ENCODE measurements around the gene DRD1.

The DRD1 gene

GRCh38 chr5:175444060-175444904, at the start of gene DRD1:
Gene DRD1 (minus strand): TSS chr5:175444182. CDS start chr5:175443099, 1,083 bp downstream.
- no peak for DNase-seq (ENCODE audit: low read depth, low spot score)
- peak within 1 kb of the TSS; percentile 70 for H3K9ac ChIP-seq (ENCODE audit: insufficient read length)
- H3K36me3 ChIP-seq (ENCODE audit: insufficient read depth, low read length): no peaks in the 10 kb centered on the region
- peak within 1 kb of the TSS; percentile 86 for H3K4me3 ChIP-seq
- TF ChIP-seq FOXP2 (optimal IDR thresholded peaks at IDR 0.05; ENCODE audit: control extremely low read depth, extremely low read length, insufficient read depth) (no peak), POLR2AphosphoS5 (IDR thresholded peaks at IDR 0.05; ENCODE audit: borderline replicate concordance, low read depth, low read length) (no peak), EZH2 (IDR thresholded peaks at IDR 0.05) (no peak)
- no peaks in the 10 kb centered on the region for H3K9me3 ChIP-seq (ENCODE audit: low read depth, low read length)
- H3K27ac ChIP-seq: no peak within 1 kb of the TSS

- TF ChIP-seq EZH2 (IDR thresholded peaks at IDR 0.05) (no peak), FOXP2 (optimal IDR thresholded peaks at IDR 0.05; ENCODE audit: control extremely low read depth, extremely low read length, insufficient read depth) (no peak), POLR2AphosphoS5 (IDR thresholded peaks at IDR 0.05; ENCODE audit: borderline replicate concordance, low read depth, low read length) (no peak)
- Histone ChIP-seq H3K9ac (ENCODE audit: insufficient read length) (no peak overlapping the region), H3K36me3 (ENCODE audit: insufficient read depth, low read length) (peaks cover 97% of the 10 kb centered on the region), H3K9me3 (ENCODE audit: low read depth, low read length) (0 out of 2 replicates have a peak, but pooled peaks cover 3% of the 10 kb centered on the region), H3K27ac (no peak overlapping the region), H3K4me3 (no peak overlapping the region)
- DNase-seq (ENCODE audit: low read depth, low spot score): no peak
Measured at GRCh38 chr5:175493726-175494125, 49.7 kb upstream of the DRD1 start.

- H3K36me3 ChIP-seq (ENCODE audit: insufficient read depth, low read length): peaks cover 96% of the 10 kb centered on the region
- H3K9ac ChIP-seq (ENCODE audit: insufficient read length): no peak overlapping the region
- H3K4me3 ChIP-seq: no peak overlapping the region
- 0 out of 2 replicates have a peak, but pooled peaks cover 3% of the 10 kb centered on the region for H3K9me3 ChIP-seq (ENCODE audit: low read depth, low read length)
- DNase-seq (ENCODE audit: low read depth, low spot score): no peak
- no peak overlapping the region for H3K27ac ChIP-seq
- no peak for TF ChIP-seq FOXP2 (optimal IDR thresholded peaks at IDR 0.05; ENCODE audit: control extremely low read depth, extremely low read length, insufficient read depth)
- TF ChIP-seq EZH2 (IDR thresholded peaks at IDR 0.05): no peak
- TF ChIP-seq POLR2AphosphoS5 (IDR thresholded peaks at IDR 0.05; ENCODE audit: borderline replicate concordance, low read depth, low read length): no peak
Measured at GRCh38 chr5:175493260-175493659, 49.3 kb upstream of the DRD1 start.

- Histone ChIP-seq H3K36me3 (ENCODE audit: insufficient read depth, low read length) (peaks cover 97% of the 10 kb centered on the region), H3K4me3 (no peak overlapping the region), H3K9me3 (ENCODE audit: low read depth, low read length) (0 out of 2 replicates have a peak, but pooled peaks cover 3% of the 10 kb centered on the region), H3K27ac (no peak overlapping the region), H3K9ac (ENCODE audit: insufficient read length) (no peak overlapping the region)
- TF ChIP-seq FOXP2 (optimal IDR thresholded peaks at IDR 0.05; ENCODE audit: control extremely low read depth, extremely low read length, insufficient read depth) (no peak), POLR2AphosphoS5 (IDR thresholded peaks at IDR 0.05; ENCODE audit: borderline replicate concordance, low read depth, low read length) (no peak), EZH2 (IDR thresholded peaks at IDR 0.05) (no peak)
- DNase-seq (ENCODE audit: low read depth, low spot score): no peak
Measured at GRCh38 chr5:175491223-175491622, 47.2 kb upstream of the DRD1 start.

GRCh38 chr5:175489693-175490443, 45.9 kb upstream of the DRD1 start:
- Histone ChIP-seq H3K36me3 (ENCODE audit: insufficient read depth, low read length) (peaks cover 98% of the 10 kb centered on the region), H3K4me3 (no peak overlapping the region), H3K27ac (no peak overlapping the region), H3K9me3 (ENCODE audit: low read depth, low read length) (0 out of 2 replicates have a peak, but pooled peaks cover 3% of the 10 kb centered on the region), H3K9ac (ENCODE audit: insufficient read length) (no peak overlapping the region)
- TF ChIP-seq EZH2 (IDR thresholded peaks at IDR 0.05) (no peak), FOXP2 (optimal IDR thresholded peaks at IDR 0.05; ENCODE audit: control extremely low read depth, extremely low read length, insufficient read depth) (no peak), POLR2AphosphoS5 (IDR thresholded peaks at IDR 0.05; ENCODE audit: borderline replicate concordance, low read depth, low read length) (no peak)
- no peak for DNase-seq (ENCODE audit: low read depth, low spot score)

GRCh38 chr5:175487514-175488222, 43.7 kb upstream of the DRD1 start:
- peaks cover 98% of the 10 kb centered on the region for H3K36me3 ChIP-seq (ENCODE audit: insufficient read depth, low read length)

GRCh38 chr5:175485631-175486030, 41.6 kb upstream of the DRD1 start:
- Histone ChIP-seq H3K36me3 (ENCODE audit: insufficient read depth, low read length) (peaks cover 98% of the 10 kb centered on the region), H3K9ac (ENCODE audit: insufficient read length) (no peak overlapping the region), H3K4me3 (no peak overlapping the region), H3K27ac (no peak overlapping the region), H3K9me3 (ENCODE audit: low read depth, low read length) (no peaks in the 10 kb centered on the region)
- DNase-seq (ENCODE audit: low read depth, low spot score): no peak
- TF ChIP-seq FOXP2 (optimal IDR thresholded peaks at IDR 0.05; ENCODE audit: control extremely low read depth, extremely low read length, insufficient read depth) (no peak), EZH2 (IDR thresholded peaks at IDR 0.05) (no peak), POLR2AphosphoS5 (IDR thresholded peaks at IDR 0.05; ENCODE audit: borderline replicate concordance, low read depth, low read length) (no peak)

More at GRCh38 chr5:175487514-175488222, 43.7 kb upstream of the DRD1 start:
- DNase-seq (ENCODE audit: low read depth, low spot score): no peak
- Histone ChIP-seq H3K9ac (ENCODE audit: insufficient read length) (no peak overlapping the region), H3K9me3 (ENCODE audit: low read depth, low read length) (0 out of 2 replicates have a peak, but pooled peaks cover 3% of the 10 kb centered on the region), H3K4me3 (no peak overlapping the region), H3K27ac (no peak overlapping the region)
- TF ChIP-seq FOXP2 (optimal IDR thresholded peaks at IDR 0.05; ENCODE audit: control extremely low read depth, extremely low read length, insufficient read depth) (no peak), POLR2AphosphoS5 (IDR thresholded peaks at IDR 0.05; ENCODE audit: borderline replicate concordance, low read depth, low read length) (no peak), EZH2 (IDR thresholded peaks at IDR 0.05) (no peak)

All from SK-N-MC (cell line).